Dermis microvascular lymphatic vessel endothelial cell (primary cell): ENCODE measurements around the gene EXOSC5. TPM values are rescaled to one million over a fixed set of nuclear protein-coding genes. Genes with fewer than 3 reads are reported as not detected.
A peak's percentile ranks its signal among the peaks of the same experiment; 100 is the strongest.
"Not testable (repeated sequence)": the region's sequence is repeated elsewhere in the genome, so short reads cannot be mapped to it uniquely, and the experiment has no call there.

Experiments used
- DNase-seq, 2 donors: peaks; one replicate each; pipeline versions ENCODE4 v3.0.0 to v3.0.0-alpha.2; 2010; ENCODE audit warnings: low read depth in 2 of 2
- total RNA-seq: library from RNA; depleted of rRNA; stranded (reverse); fragments of >200 nt; gene quantifications from 2 replicates; pipeline ENCODE4 v1.2.1, GENCODE V29; 2014

EXOSC5 gene
- total RNA-seq, 1 donor from 2014 or later = 15.7 TPM

GRCh38 chr19:41408256-41408655 lies 11.1 kb upstream of the EXOSC5 start:
- no peak for DNase-seq

- no peak for DNase-seq
Observed at GRCh38 chr19:41407271-41407670, 10.1 kb upstream of the EXOSC5 start.

GRCh38 chr19:41405776-41406175 lies 8.6 kb upstream of the EXOSC5 start:
- DNase-seq = no peak

GRCh38 chr19:41403181-41403970 lies 6.2 kb upstream of the EXOSC5 start:
- DNase-seq = no peak

- DNase-seq = no peak
Observed at GRCh38 chr19:41402010-41402409, 4.9 kb upstream of the EXOSC5 start.

GRCh38 chr19:41401483-41401882 lies 4.3 kb upstream of the EXOSC5 start:
- peak in 1 of 2 donors; percentile 84 for DNase-seq

GRCh38 chr19:41399525-41399924 lies 2.4 kb upstream of the EXOSC5 start:
- DNase-seq = no peak

GRCh38 chr19:41399091-41399490 lies 1.9 kb upstream of the EXOSC5 start:
- no peak for DNase-seq

GRCh38 chr19:41398598-41398997 lies 1.4 kb upstream of the EXOSC5 start:
- no peak for DNase-seq

- no peak for DNase-seq
Observed at GRCh38 chr19:41398050-41398418, 875 bp upstream of the EXOSC5 start.

- no peak for DNase-seq
Observed at GRCh38 chr19:41395355-41395754, 1.8 kb downstream of the EXOSC5 start.

GRCh38 chr19:41392775-41393174 lies 4.4 kb downstream of the EXOSC5 start:
- no peak for DNase-seq

GRCh38 chr19:41391618-41392017 lies 5.5 kb downstream of the EXOSC5 start:
- no peak for DNase-seq

GRCh38 chr19:41386442-41386841 lies 10.7 kb downstream of the EXOSC5 start:
- DNase-seq = no peak

- no peak for DNase-seq
Observed at GRCh38 chr19:41384351-41384750, 12.8 kb downstream of the EXOSC5 start.

GRCh38 chr19:41381536-41381935 lies 15.6 kb downstream of the EXOSC5 start:
- DNase-seq = not testable (repeated sequence)

- DNase-seq = no peak
Observed at GRCh38 chr19:41377977-41378709, 19.0 kb downstream of the EXOSC5 start.

- no peak for DNase-seq
Observed at GRCh38 chr19:41376998-41377365, 20.2 kb downstream of the EXOSC5 start.

GRCh38 chr19:41376241-41376997 lies 20.7 kb downstream of the EXOSC5 start, which contains the start of gene TMEM91:
Gene TMEM91 (plus strand): TSS chr19:41376533. CDS start chr19:41378310, 1,777 bp downstream.
- peak in 1 of 2 donors; percentile 18 for DNase-seq

- peak in 1 of 2 donors; percentile 66 for DNase-seq
Observed at GRCh38 chr19:41373993-41374392, 23.2 kb downstream of the EXOSC5 start.

GRCh38 chr19:41372501-41372900 lies 24.7 kb downstream of the EXOSC5 start:
- no peak for DNase-seq

- no peak for DNase-seq
Observed at GRCh38 chr19:41371541-41371940, 25.6 kb downstream of the EXOSC5 start.
